ENCODE results near the gene KISS1.

Gene KISS1

DNA sequence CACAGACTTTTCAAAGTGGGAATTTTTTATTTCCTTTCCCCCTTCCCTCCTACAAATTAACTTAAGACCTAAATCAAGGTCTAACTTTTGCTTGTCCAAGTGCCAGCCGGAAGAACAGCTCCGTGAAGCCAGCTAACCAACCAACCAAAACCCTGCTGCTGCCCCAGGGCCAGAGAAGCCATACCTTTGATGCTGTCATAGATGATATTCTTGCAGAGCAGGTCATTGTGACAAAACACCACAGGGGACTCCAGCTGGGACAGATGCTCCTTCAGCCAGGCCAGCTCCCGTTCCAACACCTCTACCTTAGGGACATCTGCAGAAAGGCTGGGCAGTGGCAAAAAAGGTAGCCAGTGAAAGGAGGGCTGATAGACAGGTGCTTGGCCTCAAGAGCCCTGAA, 55.2 kb downstream of the KISS1 start:
- DNase-seq (ENCODE audit: low read depth in 2 of 2), result no peak

All from stimulated activated CD8-positive, alpha-beta memory T cell treated with anti-CD3 and anti-CD28 coated beads, Interleukin-7, amount 100 ng/mL, for 1 hour (primary cell).